DMS53 treated with DMSO at 0.1 percent for 48 hours (cell line): ENCODE data around the gene CCNY.
"Not testable (repeated sequence)": the region's sequence is repeated elsewhere in the genome, so short reads cannot be mapped to it uniquely, and the experiment has no call there.

Source experiments
- DNase-seq: peaks from one replicate; lab custom pipeline; 2025; ENCODE audit not compliant: unreplicated experiment; lab: John Stamatoyannopoulos, UW

The CCNY gene

GRCh38 chr10:35353805-35354204 lies 17.5 kb downstream of the CCNY start:
- no peak for DNase-seq

GRCh38 chr10:35354257-35354656 lies 17.9 kb downstream of the CCNY start:
- not testable (repeated sequence) for DNase-seq

- DNase-seq = no peak
Measured at GRCh38 chr10:35355971-35356724, 19.8 kb downstream of the CCNY start.

- DNase-seq = no peak
Measured at GRCh38 chr10:35356725-35357092, 20.4 kb downstream of the CCNY start.

GRCh38 chr10:35359056-35359455 lies 22.7 kb downstream of the CCNY start:
- DNase-seq = no peak

GRCh38 chr10:35359873-35360272 lies 23.6 kb downstream of the CCNY start:
- no peak for DNase-seq

- no peak for DNase-seq
Measured at GRCh38 chr10:35362701-35363350, 26.5 kb downstream of the CCNY start.

- DNase-seq = no peak
Measured at GRCh38 chr10:35363587-35363986, 27.3 kb downstream of the CCNY start.

GRCh38 chr10:35364808-35365207 lies 28.5 kb downstream of the CCNY start:
- no peak for DNase-seq

- DNase-seq = no peak
Measured at GRCh38 chr10:35365994-35366393, 29.7 kb downstream of the CCNY start.

- no peak for DNase-seq
Measured at GRCh38 chr10:35367107-35367859, 31.0 kb downstream of the CCNY start.

GRCh38 chr10:35367982-35368381 lies 31.7 kb downstream of the CCNY start:
- no peak for DNase-seq

GRCh38 chr10:35368485-35369048 lies 32.3 kb downstream of the CCNY start:
- no peak for DNase-seq

- no peak for DNase-seq
Measured at GRCh38 chr10:35369049-35369611, 32.8 kb downstream of the CCNY start.

- no peak for DNase-seq
Measured at GRCh38 chr10:35371731-35372130, 35.4 kb downstream of the CCNY start.

- DNase-seq = no peak
Measured at GRCh38 chr10:35372329-35372728, 36.0 kb downstream of the CCNY start.

GRCh38 chr10:35375091-35375765 lies 38.9 kb downstream of the CCNY start:
- DNase-seq = no peak

- no peak for DNase-seq
Measured at GRCh38 chr10:35377050-35377728, 40.9 kb downstream of the CCNY start.

GRCh38 chr10:35378541-35379210 lies 42.4 kb downstream of the CCNY start:
- no peak for DNase-seq
